GM12878 (cell line): Measurements from ENCODE around the gene RIIAD1. TPM values are rescaled to one million over a fixed set of nuclear protein-coding genes. Genes with fewer than 3 reads are reported as not detected.

Experiments
- ATAC-seq: fragments of 200-7000 bp; cut with Tn5 transposase; 3 replicates; pipeline ENCODE4 v1.9.1; 2020; ENCODE audit warnings: mild to moderate bottlenecking, moderate library complexity
- BruUV-seq: library from RNA; stranded (reverse); fragments of 400-500 nt; replicated peaks from 2 replicates; lab custom pipeline; 2021; lab: Mats Ljungman, UMichigan
- CTCF ChIA-PET: fragments of 300-600 bp; sonication (Branson Sonifier 250); formaldehyde crosslinking; extraction: SDS; loops from one replicate; lab custom pipeline; 2021; ENCODE audit warnings: inconsistent platforms; lab: Yijun Ruan, JAX
- POLR2A ChIA-PET: fragments of 350-600 bp; formaldehyde crosslinking; extraction: SDS; loops from one replicate; lab custom pipeline; 2021; ENCODE audit warnings: inconsistent platforms; lab: Charles Lee
- RAD21 ChIA-PET: fragments of 300-600 bp; sonication (Branson Sonifier 250); formaldehyde crosslinking; loops from one replicate; lab custom pipeline; 2023; ENCODE audit warnings: antibody characterized with exemption; ENCODE audit not compliant: unreplicated experiment; lab: Charles Lee
- SMC1A ChIA-PET: fragments of 300-600 bp; sonication (Branson Sonifier 250); formaldehyde crosslinking; loops from one replicate; lab custom pipeline; 2023; ENCODE audit not compliant: unreplicated experiment, uncharacterized antibody; lab: Charles Lee
- DNase-seq: peaks from one replicate; pipeline ENCODE4 v3.0.0-alpha.2; 2011; ENCODE audit warnings: low read depth, low spot score
- FAIRE-seq: peaks from 3 replicates; lab custom pipeline; 2011; peaks lifted over from hg19 to GRCh38; lab: Jason Lieb, UNC
- H2AFZ ChIP-seq: 2 replicates; pipeline ENCODE4 v1.6.0; 2011; ENCODE audit warnings: low read depth, low read length, control low read depth; ENCODE audit not compliant: control insufficient read depth
- H3K27ac ChIP-seq: 2 replicates; pipeline ENCODE4 v1.5.1; 2011; ENCODE audit warnings: control low read depth; ENCODE audit not compliant: control insufficient read depth, insufficient read depth
- H3K27me3 ChIP-seq, 2 experiments: replicated peaks in 1 of 2; 2 replicates each; pipeline versions ENCODE4 v1.6.0 to v1.6.1; 2011; ENCODE audit warnings: low read length in 1 of 2; ENCODE audit not compliant: control insufficient read depth in 2 of 2, insufficient read depth in 2 of 2
- H3K36me3 ChIP-seq, 2 experiments: 2 replicates each; pipeline ENCODE4 v1.5.1; 2011; ENCODE audit warnings: low read length in 1 of 2; ENCODE audit not compliant: control insufficient read depth in 2 of 2, insufficient read depth in 2 of 2
- H3K4me1 ChIP-seq: 2 replicates; pipeline ENCODE4 v1.6.1; 2011; ENCODE audit warnings: mild to moderate bottlenecking, low read length, moderate library complexity, mixed read lengths; ENCODE audit not compliant: control insufficient read depth, insufficient read depth
- H3K4me2 ChIP-seq: 2 replicates; pipeline ENCODE4 v1.6.0; 2011; ENCODE audit warnings: control low read depth; ENCODE audit not compliant: control insufficient read depth, insufficient read depth
- H3K4me3 ChIP-seq: fragments of 200-600 bp; sonication (generic); 2 replicates; pipeline ENCODE4 v1.5.1; 2016
- H3K79me2 ChIP-seq: 2 replicates; pipeline ENCODE4 v1.6.0; 2011; ENCODE audit warnings: low read length; ENCODE audit not compliant: control insufficient read depth, insufficient read depth
- H3K9ac ChIP-seq: 2 replicates; pipeline ENCODE4 v1.8.0; 2011; ENCODE audit warnings: low read length, control low read depth, mixed read lengths; ENCODE audit not compliant: control insufficient read depth, insufficient read depth
- H3K9me3 ChIP-seq: replicated peaks from 3 replicates; pipeline ENCODE4 v1.5.1; 2011; ENCODE audit warnings: mild to moderate bottlenecking, low read length; ENCODE audit not compliant: control insufficient read depth, insufficient read depth
- H4K20me1 ChIP-seq: 2 replicates; pipeline ENCODE4 v1.6.0; 2011; ENCODE audit not compliant: control insufficient read depth, insufficient read depth
- BCL11A ChIP-seq: IDR thresholded peaks from 2 replicates; pipeline ENCODE4 v1.6.1; 2011; ENCODE audit warnings: low read depth, low read length
- BCL3 ChIP-seq: IDR thresholded peaks from 2 replicates; pipeline ENCODE4 v1.6.1; 2011; ENCODE audit warnings: borderline replicate concordance, low read depth, mild to moderate bottlenecking, moderate library complexity, low read length; ENCODE audit not compliant: insufficient read depth, poor library complexity, severe bottlenecking
- EGR1 ChIP-seq, 2 experiments: IDR thresholded peaks; 1 replicate in 1 of 2; 2 replicates in 1 of 2; pipeline ENCODE4 v1.6.1; 2011 to 2012; ENCODE audit warnings: low read depth in 2 of 2, low read length in 2 of 2, borderline replicate concordance in 1 of 2, mild to moderate bottlenecking in 1 of 2, moderate library complexity in 1 of 2
- ELK1 ChIP-seq: IDR thresholded peaks from 2 replicates; pipeline ENCODE4 v1.6.1; 2012; ENCODE audit warnings: low read depth, low read length, improper control_type of control experiment
- ETV6 ChIP-seq, 2 experiments: fragments of 450-650 bp in 1 of 2; IDR thresholded peaks in 1 of 2; conservative IDR thresholded peaks in 1 of 2; 2 replicates each; pipeline ENCODE4 v1.6.1; 2014; ENCODE audit warnings: antibody characterized with exemption in 1 of 2, borderline replicate concordance in 1 of 2, low read depth in 1 of 2, mild to moderate bottlenecking in 1 of 2, moderate library complexity in 1 of 2
- IRF4 ChIP-seq: IDR thresholded peaks from 2 replicates; pipeline ENCODE4 v1.6.1; 2011; ENCODE audit warnings: low read depth, low read length
- JUNB ChIP-seq: IDR thresholded peaks from 2 replicates; pipeline ENCODE4 v1.6.1; 2016; ENCODE audit warnings: antibody characterized with exemption, mild to moderate bottlenecking
- PAX5 ChIP-seq: IDR thresholded peaks from 2 replicates; pipeline ENCODE4 v1.6.1; 2011; ENCODE audit warnings: low read depth, low read length, borderline replicate concordance
- PKNOX1 ChIP-seq: fragments of 450-650 bp; IDR thresholded peaks from 2 replicates; pipeline ENCODE4 v1.6.1; 2016; ENCODE audit warnings: mild to moderate bottlenecking
- POLR2A ChIP-seq: IDR thresholded peaks from 2 replicates; pipeline ENCODE4 v1.6.1; 2011; ENCODE audit warnings: low read depth, mild to moderate bottlenecking, low read length
- POLR2AphosphoS5 ChIP-seq: IDR thresholded peaks from 2 replicates; pipeline ENCODE4 v1.6.1; 2011; ENCODE audit warnings: mild to moderate bottlenecking, low read length, inconsistent platforms
- WGBS: methylation state at CpG from one replicate; pipeline ENCODE4 v1.1.6; 2016; ENCODE audit warnings: low lambda C conversion rate; ENCODE audit not compliant: insufficient replicate concordance, insufficient coverage; ENCODE audit errors: missing lambda C conversion rate; 5-methylcytosine and 5-hydroxymethylcytosine counted together
- in situ Hi-C: fragments of 300-500 bp; cut with MboI; formaldehyde crosslinking; loops from 9 replicates; pipeline ENCODE4 v1.14.3; 2018; ENCODE audit warnings: mixed read lengths
- intact Hi-C: fragments of 100-400 bp; cut with micrococcal nuclease; formaldehyde crosslinking; loops from one replicate; pipeline ENCODE4 v1.14.2; 2022; ENCODE audit not compliant: unreplicated experiment
- polyA plus RNA-seq, 11 experiments: library from polyadenylated mRNA; depleted of rRNA in 4 of 11; unstranded in 6 of 11; stranded (reverse) in 5 of 11; fragments of >200 nt; fragmentation: Nextera tagmentation in 4 of 11; fragmentation: Illumina TruSeq in 1 of 11; extraction: Ambion mirVana in 4 of 11; extraction: Trizol in 1 of 11; gene quantifications; 1 replicate in 1 of 11; 2 replicates in 10 of 11; pipeline versions ENCODE4 v1.2.1 to v1.2.3, GENCODE V29; 2011 to 2016; ENCODE audit warnings: inconsistent platforms in 2 of 11, missing spikeins in 2 of 11, low read depth in 1 of 11
- total RNA-seq, 4 experiments: library from RNA; depleted of rRNA in 3 of 4; stranded (reverse); fragments of >200 nt in 3 of 4; fragmentation: Illumina TruSeq in 1 of 4; extraction: Trizol in 1 of 4; gene quantifications; 2 replicates each; pipeline versions ENCODE4 v1.2.1 to v1.2.3, GENCODE V29; 2013 to 2021
- TF ChIP-seq, protein P1 (sequence below): fragments of 450-650 bp; IDR thresholded peaks from 2 replicates; pipeline ENCODE4 v1.6.1; 2018; ENCODE audit warnings: borderline replicate concordance, mild to moderate bottlenecking; ENCODE audit not compliant: partially characterized antibody
- TF ChIP-seq, protein P2 (sequence below): IDR thresholded peaks from 2 replicates; pipeline ENCODE4 v1.6.1; 2012; ENCODE audit warnings: low read depth, low read length, improper control_type of control experiment

RIIAD1 gene
- total and polyA plus RNA-seq, 10 of the 15 experiments (the other 5 are each of a cell fraction or from before 2014, with no cell fraction given): not detected

- no TSS peak for BruUV-seq
- in situ Hi-C loops: no loop called here
- no peaks in the 10 kb centered on the region for H3K4me1 ChIP-seq
Measured at GRCh38 chr1:151775894-151776664, 54.8 kb downstream of the RIIAD1 start.

More at GRCh38 chr1:151775894-151776664, 54.8 kb downstream of the RIIAD1 start:
- no peak for FAIRE-seq
- H3K9me3 ChIP-seq: no peaks in the 10 kb centered on the region
- TF ChIP-seq POLR2A: no peak
- no peak for TF ChIP-seq EGR1 (IDR thresholded peaks at IDR 0.05; ENCODE audit: borderline replicate concordance in 1 of 2, low read depth in 2 of 2, low read length in 2 of 2)
- TF ChIP-seq IRF4: no peak
- no peak for TF ChIP-seq BCL11A
- TF ChIP-seq, protein P1, sequence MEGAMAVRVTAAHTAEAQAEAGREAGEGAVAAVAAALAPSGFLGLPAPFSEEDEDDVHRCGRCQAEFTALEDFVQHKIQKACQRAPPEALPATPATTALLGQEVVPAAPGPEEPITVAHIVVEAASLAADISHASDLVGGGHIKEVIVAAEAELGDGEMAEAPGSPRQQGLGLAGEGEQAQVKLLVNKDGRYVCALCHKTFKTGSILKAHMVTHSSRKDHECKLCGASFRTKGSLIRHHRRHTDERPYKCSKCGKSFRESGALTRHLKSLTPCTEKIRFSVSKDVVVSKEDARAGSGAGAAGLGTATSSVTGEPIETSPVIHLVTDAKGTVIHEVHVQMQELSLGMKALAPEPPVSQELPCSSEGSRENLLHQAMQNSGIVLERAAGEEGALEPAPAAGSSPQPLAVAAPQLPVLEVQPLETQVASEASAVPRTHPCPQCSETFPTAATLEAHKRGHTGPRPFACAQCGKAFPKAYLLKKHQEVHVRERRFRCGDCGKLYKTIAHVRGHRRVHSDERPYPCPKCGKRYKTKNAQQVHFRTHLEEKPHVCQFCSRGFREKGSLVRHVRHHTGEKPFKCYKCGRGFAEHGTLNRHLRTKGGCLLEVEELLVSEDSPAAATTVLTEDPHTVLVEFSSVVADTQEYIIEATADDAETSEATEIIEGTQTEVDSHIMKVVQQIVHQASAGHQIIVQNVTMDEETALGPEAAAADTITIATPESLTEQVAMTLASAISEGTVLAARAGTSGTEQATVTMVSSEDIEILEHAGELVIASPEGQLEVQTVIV: no peak
- TF ChIP-seq ELK1: no peak
- TF ChIP-seq BCL3: no peak
- TF ChIP-seq, protein P2, sequence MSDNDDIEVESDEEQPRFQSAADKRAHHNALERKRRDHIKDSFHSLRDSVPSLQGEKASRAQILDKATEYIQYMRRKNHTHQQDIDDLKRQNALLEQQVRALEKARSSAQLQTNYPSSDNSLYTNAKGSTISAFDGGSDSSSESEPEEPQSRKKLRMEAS: no peak
- TF ChIP-seq PAX5: no peak
- no peak for TF ChIP-seq PKNOX1
- TF ChIP-seq ETV6 (conservative IDR thresholded peaks at IDR 0.05 in 1 of 2, IDR thresholded peaks at IDR 0.05 in 1 of 2; ENCODE audit: borderline replicate concordance in 1 of 2, low read depth in 1 of 2): no peak
- TF ChIP-seq POLR2AphosphoS5: no peak
- no peak for TF ChIP-seq JUNB
- TF ChIP-seq, all 136 proteins: peak for 0
- ChIA-PET CTCF (interaction anchor here (1.5 kb wide), 1 partner anchor 13 kb away, joined by 8 read pairs; no protein-coding TSS in a partner anchor), SMC1A (interaction anchor here (0.7 to 1.2 kb wide), 3 partner anchors 10 to 21 kb away, joined by 3 to 5 read pairs (median 3); partner anchors contain the start of gene MRPL9), POLR2A (no interaction called here), RAD21 (no interaction called here)
- 87% methylated on average over 7 of the region's 7 CpGs for WGBS
- no peak for DNase-seq
- Histone ChIP-seq H3K9ac (no peak overlapping the region), H3K36me3 (no peaks in the 10 kb centered on the region), H3K4me2 (no peak overlapping the region), H3K4me3 (no peak overlapping the region), H3K27me3 (no peaks in the 10 kb centered on the region), H2AFZ (no peak overlapping the region), H4K20me1 (no peaks in the 10 kb centered on the region), H3K27ac (no peak overlapping the region), H3K79me2 (no peaks in the 10 kb centered on the region)
- no peak for ATAC-seq
- intact Hi-C loops: no loop called here
